NCI-H2107 (cell line): Measurements from ENCODE around the gene MAP3K10.

Experiments used
- DNase-seq: peaks from one replicate; lab custom pipeline; 2025; lab: John Stamatoyannopoulos, UW

MAP3K10 gene

DNA sequence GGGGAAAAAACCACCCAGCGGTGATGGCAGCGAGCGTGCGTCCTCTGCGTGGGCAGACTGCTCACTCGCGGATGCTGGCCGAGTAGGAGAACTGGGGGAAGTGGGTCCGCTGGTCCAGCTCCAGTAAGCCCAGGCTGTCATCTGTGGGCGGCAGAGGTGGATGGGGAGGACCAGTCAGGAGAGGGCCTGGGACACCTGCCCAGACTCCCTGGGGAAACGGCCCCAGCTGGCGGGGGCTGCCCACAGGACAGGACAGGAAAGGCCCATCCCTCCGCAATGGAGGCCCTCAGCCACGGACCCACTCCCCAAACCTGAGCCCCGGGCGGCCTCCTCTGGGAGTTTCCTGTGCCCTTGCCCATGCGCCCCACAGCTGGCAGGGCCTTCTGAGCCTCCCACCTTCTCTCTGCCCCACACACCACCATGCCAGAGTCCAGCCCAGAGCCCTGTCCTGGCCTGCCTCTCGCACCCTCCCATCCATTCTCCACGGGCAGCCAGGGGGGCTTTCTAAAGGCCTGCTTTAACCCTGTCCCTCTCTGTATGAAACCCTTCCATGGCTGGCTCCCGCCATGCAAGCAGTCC is 42.7 kb downstream of the MAP3K10 start:
- no peak for DNase-seq

DNA sequence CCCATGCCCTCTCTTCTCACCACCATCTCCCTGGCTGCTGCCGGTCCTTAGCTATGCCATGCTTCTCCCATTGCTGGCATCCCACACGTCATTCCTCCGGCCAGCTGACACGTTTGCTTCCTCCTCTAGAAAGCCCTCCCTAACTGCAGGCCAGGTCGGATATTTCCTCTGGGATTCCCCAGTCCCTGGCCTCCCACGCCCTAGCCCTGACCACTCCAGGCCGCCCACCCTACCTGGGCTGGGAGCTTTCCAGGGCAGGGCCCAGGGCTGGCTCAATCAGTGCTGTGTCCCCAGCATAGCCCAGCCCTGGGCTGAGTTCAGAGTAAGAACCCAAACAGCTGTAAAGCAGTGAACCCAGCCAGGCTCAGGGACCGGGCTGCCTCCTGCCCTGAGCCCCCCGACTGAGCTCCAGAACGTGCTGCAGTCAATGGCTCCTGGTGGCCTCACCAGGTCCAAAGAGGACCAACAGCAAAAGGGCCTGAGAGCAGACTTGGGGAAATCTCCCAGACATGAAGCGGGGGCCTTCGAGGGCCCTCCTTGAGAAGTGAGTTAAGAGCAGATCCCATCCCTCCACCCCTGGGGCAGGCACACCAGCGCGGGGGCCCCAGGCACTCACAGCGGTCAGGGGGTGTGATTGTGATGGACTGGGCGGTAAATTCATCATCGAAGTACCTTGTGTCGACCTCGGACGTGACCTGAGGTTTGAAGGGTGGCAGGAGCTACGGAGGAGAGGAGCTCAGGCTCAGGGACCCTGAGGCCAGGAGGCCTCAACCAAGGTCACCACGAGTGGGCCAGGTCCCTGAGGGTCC is 43.4 kb downstream of the MAP3K10 start:
- DNase-seq: no peak

DNA sequence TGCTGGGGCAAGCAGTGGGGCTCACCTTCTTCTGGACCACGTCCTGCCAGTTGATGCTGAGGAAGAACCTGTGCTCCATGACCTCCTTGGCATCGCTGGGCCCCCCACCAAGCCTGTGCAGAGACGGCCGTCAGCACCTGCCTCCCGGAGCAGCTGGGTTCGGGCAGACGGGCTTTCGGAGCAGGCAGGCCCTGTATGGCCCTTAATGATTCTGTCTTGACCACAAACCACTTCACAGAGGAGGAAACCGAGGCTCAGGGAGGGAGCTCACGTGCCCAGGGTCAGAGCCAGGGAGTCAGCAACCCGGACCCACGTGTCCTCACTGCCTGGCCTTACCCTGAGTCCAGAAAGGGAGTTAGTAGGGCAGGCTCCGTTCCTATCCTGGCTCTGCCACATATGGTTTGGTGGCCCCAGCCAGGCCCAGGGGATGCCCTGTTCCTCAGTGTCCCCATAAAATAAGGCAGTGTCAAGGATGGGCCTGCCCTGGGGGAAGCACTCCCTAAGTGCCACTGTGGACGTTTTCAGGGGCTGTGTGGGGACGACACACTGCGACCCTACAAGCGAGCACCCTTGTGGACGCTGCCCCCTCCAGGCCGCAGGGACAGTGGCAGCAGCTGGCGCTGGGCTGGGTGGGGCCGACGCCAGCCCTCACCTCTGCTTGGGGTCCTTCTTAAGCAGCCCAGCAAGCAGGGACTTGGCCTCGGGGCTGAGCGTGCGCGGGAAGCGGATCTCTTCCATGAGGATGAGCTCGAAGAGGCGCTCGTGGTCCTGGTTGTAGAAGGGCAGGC is 44.2 kb downstream of the MAP3K10 start:
- no peak for DNase-seq

DNA sequence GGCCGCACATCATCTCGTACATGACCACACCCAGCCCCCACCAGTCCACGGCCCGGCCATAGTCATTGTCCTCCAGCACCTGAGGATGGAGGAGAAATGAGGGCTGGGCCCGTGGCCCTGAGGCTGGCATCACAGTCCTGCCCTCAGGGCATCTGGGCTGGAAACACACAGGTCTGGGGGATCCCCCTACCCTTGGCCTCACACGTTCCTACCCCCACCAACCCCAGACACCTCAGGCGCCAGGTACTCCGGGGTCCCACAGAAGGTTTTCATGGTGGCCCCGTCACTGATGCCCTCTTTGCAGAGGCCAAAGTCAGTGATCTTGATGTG is 44.8 kb downstream of the MAP3K10 start:
- DNase-seq: no peak

DNA sequence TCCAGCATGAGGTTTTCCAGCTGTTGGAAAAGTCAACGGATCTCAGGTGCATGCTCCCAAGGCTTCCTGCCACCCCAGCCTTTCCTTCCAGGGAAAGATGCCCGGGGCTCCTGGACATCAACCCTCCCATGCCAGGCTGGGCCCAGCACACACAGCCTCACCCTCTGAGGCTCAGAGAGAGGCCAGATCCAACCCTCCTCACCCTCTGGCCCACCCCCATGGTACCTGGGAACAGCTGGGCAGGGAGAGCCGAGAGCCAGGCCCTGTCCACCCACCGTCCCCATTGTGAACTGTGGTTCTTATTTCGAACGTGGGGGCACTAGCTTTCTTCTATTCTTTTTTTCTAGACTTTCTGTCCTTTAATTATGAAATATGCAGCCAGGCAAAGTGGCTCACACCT is 45.1 kb downstream of the MAP3K10 start:
- DNase-seq: no peak

DNA sequence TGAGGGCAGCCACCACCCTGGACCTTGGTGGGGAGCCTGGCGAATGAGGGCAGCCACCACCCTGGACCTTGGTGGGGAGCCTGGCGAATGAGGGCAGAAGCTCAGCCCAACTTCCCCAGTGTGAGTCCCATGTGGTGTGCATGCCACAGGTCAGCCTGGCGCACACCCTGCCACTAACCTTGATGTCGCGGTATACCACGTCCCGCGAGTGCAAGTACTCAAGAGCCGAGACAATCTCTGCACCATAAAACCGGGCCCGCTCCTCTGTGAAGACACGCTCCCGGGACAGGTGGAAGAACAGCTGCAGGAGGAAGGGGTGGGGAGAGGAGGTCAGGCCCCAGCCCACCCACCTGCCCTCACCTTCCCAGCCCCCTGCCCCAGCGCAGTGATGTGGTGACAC is 46.6 kb downstream of the MAP3K10 start:
- DNase-seq: no peak

DNA sequence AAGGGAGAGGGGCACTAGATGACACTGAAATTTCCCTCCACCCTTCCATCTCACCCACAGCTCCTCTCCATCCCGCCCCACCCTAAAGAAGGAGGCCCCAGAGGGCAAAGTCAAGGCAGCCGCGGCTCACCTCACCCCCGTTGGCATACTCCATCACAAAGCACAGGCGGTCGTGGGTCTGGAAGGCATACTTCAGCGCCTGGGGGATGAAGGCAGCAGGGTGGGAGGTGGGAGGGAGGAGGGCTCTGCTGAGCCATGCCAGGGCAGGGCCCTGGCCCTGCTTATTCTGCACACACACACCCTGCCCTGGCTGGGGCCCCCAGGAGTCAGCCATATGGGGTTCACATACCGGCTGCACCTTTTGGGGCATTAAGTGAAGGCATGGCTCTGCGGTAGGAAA is 47.5 kb downstream of the MAP3K10 start:
- DNase-seq: no peak

DNA sequence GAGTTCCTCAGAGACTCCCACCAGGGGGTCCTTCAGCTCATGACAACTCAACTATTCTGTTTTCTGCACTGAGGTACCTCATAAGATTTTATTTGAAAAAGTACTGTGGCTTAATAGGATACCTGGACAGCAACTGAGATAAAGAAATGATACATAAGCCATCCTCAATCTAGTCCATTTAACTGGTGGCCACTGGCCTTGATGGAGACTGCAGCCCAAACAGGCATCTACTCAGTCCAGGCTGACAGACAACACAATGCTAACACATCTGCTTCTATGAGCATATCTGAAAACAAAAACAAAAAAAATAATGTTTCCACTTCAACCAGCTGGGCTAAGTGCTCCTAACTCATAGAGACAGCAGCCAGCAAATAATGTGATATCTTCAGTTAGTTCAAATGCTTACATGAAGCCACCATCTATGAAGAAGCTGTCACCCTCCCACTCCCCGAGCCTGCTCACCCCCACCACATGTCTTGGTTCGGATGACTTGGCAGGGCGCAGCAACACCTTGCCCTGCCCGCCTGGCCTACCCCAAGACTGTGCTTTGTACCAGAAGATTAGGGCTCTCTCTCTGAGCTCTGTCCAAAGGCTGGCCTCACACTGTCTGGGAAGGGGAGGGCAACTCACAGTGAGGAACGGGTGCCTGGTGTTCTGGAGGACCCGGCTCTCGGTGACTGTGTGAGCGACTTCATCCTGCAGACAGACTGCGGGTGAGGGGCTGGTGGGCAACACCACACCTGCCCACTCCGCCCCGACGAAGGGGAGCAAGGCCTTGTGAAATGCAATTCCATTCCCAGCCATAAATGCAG is 48.4 kb downstream of the MAP3K10 start:
- DNase-seq: no peak

DNA sequence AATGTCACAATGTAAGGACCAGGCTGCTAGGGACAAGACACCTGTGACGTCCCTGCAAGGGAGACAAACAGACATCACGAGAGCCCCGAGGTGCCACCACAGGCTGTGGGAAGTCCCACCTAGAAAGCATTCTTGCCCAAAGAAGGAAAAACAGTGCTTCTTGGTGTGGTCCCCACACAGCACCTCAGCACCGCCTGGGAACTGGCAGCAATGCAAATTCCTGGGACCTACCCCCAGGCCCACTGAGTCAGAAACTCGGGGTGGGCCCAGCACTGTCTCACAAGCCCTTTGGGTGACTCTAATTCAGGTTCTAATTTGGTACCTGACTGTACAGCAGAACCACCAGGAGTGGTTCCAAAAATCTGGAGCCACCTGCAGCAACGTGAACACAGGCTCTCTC is 49.1 kb downstream of the MAP3K10 start:
- no peak for DNase-seq

DNA sequence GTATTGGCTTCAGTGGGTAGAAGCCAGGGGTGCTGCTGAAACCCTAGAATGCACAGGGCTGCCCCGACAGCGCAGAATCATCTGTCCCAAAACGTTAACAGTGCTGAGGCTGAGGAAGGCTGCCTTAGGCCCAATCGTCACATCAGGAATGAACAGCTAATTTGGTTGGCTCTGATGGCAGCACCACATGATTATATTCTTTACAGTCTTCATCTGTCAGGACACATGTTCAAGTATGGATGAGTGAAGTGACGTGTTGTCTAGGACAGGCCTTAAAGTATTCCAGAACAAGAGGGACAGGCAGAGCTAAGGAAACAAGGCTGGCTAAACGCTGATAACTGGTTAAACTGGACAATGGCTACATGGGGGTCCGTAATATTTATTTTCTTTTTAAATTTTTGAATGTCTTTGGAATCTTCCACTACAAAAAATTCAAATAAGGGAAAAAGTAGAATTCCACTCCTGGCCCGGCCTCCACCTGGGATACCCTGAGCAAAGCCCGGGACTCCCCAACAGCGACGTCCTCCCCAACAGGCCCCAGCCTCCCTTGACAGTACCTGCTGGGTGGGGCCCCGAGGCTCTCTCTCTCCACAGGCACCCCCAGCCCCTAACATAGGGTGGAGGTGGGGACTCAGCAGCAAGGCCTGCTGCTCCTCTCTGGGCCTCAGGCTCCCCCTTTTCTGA is 50.0 kb downstream of the MAP3K10 start:
- no peak for DNase-seq

DNA sequence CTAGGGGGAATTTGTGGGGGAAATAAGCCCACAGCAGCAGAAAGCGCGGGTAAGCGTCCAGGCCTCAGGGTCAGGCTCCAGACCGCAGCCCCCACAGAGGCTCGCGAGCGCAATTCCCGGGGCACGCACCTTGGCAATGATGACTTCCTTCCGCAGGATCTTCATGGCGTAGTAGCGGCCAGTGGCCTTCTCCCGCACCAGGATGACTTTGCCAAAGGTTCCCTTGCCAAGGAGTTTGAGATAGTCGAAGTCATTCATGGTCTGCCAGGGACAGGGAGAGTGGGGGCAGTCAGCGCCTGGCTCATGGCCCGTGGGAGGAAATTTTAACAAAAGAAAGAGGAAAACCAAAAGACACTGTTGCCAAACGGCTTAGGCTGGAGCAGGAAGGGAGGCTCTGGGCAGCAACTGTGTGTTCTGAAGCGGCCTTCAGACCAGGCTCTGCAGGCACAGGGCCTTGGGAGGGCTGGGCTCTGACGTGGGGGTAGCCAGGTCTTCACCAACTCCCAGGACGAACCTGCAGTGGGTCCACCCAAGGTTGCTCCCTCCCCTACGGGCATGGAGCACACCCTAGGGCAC is 50.7 kb downstream of the MAP3K10 start:
- no peak for DNase-seq

DNA sequence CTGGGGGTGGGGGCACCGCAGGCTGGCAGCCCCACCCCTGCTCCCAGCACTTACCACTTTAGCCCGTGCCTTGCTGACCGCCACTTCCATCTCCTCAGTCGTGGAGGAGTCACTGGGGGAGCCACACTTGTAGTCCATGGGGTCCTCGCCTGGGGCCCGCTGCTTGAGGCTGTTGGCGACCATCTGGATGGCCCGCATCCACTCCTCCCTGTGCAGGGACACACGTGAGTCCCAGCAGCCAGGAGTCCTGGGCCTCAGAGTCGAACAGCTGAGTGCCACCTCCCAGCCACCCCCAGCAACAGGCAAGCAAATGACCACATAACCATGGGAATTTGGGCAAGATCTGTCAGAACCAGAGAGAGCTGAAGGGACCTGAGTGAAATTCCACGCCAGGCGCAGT is 51.3 kb downstream of the MAP3K10 start:
- no peak for DNase-seq

DNA sequence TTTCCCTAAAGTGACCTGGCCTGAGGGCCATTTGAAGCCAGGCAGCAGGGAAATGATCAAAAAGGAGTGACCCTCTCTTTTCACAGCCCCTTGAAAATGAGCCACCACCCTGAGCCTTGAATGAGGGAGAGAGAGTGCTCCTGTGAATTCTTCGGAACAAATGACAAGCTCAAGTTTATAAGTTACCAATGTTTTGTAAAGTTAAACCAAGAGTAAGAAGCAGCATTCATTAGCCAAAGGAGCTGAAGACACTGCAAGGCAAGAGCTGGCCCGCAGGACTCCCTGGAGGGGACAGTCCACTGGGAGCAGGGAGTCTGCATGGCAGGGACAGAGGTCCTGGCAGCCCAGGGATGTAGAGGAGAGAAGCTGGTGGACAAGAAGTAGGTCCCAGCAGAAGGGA is 52.0 kb downstream of the MAP3K10 start:
- no peak for DNase-seq

DNA sequence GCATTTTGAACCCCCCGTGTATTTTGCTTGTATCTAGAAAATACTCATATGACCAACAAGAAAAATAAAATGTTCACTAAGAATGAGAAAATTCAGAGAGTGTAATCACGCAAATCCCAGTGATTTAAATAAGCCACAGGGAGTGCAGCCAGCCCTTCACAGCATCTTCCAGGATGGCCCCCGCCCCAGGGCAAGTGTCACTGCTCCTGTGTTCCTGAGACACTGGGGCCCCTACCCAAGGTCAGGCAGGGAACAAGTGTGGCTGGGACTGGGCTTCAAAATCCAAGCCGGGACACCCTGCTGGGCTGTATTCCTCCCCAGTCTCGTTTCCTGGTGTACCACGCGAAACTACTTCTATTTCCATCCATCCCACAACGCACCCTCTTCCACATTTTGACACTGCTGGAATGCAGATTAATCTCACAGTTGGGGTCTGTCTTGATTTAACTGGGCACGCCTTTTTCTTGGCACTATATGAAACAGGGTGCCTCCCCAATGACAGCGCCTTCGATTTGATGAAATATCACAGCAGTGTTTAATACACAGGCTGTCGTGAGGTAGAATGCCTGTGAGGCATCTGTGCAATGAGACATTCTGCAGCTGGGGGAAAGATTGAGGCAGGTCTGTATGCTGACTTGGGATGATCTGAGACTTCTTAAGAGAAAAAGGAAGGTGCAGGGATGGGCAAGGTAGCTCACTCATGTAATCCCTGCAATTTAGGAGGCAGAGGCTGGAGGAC is 53.5 kb downstream of the MAP3K10 start:
- DNase-seq: no peak

DNA sequence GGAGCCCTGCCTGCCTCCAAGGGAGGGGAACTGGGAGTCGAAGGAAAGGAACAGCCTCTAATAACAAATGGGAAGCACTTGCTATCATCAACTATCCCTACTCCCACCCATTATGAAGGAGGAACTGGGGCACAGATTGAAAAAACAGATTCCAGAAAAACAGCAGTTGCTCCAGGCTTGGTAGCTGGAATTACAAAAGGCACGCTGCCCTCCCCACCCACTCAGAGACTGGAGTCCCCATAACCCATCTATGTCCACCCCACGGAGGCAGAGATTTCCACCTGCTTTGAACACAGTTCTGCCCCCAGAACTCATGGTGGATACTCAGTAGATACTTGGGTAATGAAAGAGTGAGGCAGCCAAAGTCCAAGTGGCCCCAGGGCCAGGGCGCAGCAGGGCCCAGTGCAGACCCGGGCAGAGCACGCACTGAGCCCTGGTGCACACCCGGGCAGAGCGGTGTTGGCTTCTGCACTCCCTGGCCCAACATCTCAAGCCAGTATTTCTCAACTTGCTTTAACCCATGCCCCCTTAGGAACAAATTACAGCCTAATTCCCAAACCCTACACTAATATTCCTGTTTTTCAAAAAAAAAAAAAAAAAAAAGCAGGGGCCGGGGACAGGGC is 54.4 kb downstream of the MAP3K10 start:
- DNase-seq: no peak

DNA sequence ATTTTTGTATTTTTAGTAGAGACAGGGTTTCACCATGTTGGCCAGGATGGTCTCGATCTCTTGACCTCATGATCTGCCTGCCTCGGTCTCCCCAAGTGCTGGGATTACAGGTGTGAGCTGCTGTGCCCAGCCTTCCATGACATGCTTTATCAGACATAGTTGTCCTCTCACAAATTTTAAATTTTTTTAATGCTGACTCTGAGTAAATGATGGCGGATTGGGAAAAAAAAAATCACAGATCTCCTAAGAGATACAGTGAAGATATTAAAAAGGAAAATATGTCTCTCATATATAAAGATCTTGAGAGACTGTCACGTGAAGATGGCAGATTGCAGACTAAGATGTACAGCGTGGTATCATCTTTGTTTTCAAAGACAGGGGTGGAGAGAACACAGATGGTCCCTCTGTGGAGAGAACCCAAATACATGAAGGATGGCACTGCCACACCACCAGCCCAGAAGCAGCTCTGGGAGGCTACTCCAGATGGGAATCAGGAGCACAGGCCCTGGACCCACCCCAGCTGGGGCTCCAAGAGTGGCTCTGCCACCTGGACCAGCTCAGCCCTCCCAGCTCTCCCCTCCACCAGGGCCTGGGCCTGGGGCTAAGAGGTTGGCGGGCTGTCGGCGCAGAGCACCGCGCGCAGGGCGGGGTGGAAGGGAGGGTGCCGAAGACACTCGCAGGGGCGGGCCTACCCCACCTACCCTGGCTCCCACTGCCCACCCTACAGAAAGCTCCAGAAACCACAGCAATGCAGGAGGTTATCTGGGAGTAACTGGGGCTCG is 55.3 kb downstream of the MAP3K10 start:
- DNase-seq: no peak

DNA sequence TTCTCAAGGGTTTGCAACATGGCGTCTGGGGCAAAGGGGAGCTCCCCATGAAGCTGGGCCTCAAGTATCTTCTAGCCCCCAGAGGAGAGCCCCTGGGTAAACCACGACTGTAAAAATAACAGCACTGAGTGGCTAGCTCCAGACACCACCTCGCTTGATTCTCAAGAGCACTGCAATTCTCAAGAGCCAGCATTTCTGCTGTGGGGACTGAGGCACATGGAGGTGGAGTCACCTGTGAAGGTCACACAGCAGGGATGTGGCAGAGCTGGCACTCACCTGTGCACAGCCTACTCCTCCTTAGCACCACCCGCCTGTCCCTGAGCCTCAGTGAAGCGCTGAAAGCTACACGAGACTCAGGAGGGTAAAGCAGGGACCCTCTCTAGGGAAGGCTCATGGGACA is 56.0 kb downstream of the MAP3K10 start:
- no peak for DNase-seq

DNA sequence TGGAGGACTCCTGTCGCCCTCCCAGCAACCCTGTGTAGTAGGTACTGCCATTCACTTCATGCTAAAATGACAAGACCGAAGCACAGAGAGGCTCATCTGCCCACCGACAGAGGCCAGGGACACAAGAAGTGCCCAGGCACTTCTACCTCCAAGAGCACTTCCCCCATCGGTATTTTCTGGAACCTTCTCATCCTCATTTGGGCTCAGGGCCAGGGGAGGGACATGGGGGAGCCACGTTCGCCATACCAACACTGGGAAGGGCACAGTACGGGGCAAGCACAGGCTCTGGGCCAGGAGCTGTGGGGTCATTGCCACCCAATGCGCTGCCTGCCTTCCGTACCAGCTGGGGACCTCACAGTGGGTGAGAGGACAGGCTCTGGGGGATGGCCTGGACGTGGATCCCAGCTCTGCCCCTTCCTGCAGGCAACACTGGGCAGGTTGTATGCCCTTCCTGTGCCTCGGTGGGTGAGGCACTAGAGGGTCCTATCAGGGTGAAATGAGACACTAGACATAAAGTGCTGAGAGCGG is 56.6 kb downstream of the MAP3K10 start:
- no peak for DNase-seq

DNA sequence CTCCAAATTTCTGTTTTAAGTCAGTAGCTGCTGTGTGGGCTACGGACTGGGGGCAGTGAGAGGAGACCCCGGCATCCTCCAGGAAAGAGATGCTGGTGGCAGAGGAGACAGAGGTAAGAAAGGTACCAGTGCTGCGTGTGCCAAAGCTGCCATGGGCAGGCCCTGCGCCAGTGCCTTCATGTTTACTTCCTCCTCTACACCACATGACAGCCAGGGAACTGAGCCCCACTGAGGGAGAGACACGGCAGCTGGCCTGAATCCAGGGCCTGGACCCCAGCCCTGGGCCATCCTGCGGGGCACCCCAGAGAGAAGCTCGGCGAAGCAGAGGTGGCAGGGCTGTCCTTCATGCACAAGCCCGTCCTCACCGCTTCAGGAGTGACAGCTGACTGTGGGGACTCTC is 58.0 kb downstream of the MAP3K10 start:
- DNase-seq: no peak
